Parathyroid adenoma (tissue), 2 donors: ENCODE results near the gene OLIG1.

Experiments used
- H2AFZ ChIP-seq: fragments of 300-600 bp; sonication (generic); one replicate; pipeline ENCODE4 v1.7.0; 2017; ENCODE audit warnings: antibody characterized with exemption, mild to moderate bottlenecking
- H3K27ac ChIP-seq: fragments of 300-600 bp; sonication (generic); one replicate; pipeline ENCODE4 v1.7.0; 2017
- H3K27me3 ChIP-seq: fragments of 300-600 bp; sonication (generic); one replicate; pipeline ENCODE4 v1.7.0; 2017; ENCODE audit warnings: low read length; ENCODE audit not compliant: control insufficient read depth, insufficient read depth
- H3K36me3 ChIP-seq: fragments of 300-600 bp; sonication (generic); one replicate; pipeline ENCODE4 v1.7.0; 2017; ENCODE audit warnings: low read length; ENCODE audit not compliant: control insufficient read depth, insufficient read depth
- H3K4me1 ChIP-seq: fragments of 300-600 bp; sonication (generic); one replicate; pipeline ENCODE4 v1.7.0; 2017; ENCODE audit warnings: control low read depth
- H3K4me2 ChIP-seq: fragments of 300-600 bp; sonication (generic); one replicate; pipeline ENCODE4 v1.7.0; 2017; ENCODE audit warnings: low read length
- H3K4me3 ChIP-seq: fragments of 300-600 bp; sonication (generic); one replicate; pipeline ENCODE4 v1.7.0; 2017; ENCODE audit warnings: low read depth, low read length
- H3K79me2 ChIP-seq: fragments of 300-600 bp; sonication (generic); one replicate; pipeline ENCODE4 v1.7.0; 2017; ENCODE audit warnings: control low read depth
- H3K9ac ChIP-seq: fragments of 300-600 bp; sonication (generic); one replicate; pipeline ENCODE4 v1.7.0; 2017; ENCODE audit warnings: mild to moderate bottlenecking
- H3K9me3 ChIP-seq: fragments of 300-600 bp; sonication (generic); one replicate; pipeline ENCODE4 v1.7.0; 2017; ENCODE audit warnings: low read length; ENCODE audit not compliant: control insufficient read depth
- CTCF ChIP-seq: fragments of 300-600 bp; sonication (generic); IDR thresholded peaks from one replicate; pipeline ENCODE4 v1.7.0; 2017; ENCODE audit warnings: antibody characterized with exemption, mild to moderate bottlenecking
- donor health status: primary hyperparathyroidism.

The OLIG1 gene

GRCh38 chr21:33063375-33063883 is 6.5 kb upstream of the OLIG1 start:
- H3K4me1 ChIP-seq, result no peaks in the 10 kb centered on the region
- no peak overlapping the region for H3K4me2 ChIP-seq
- H3K9me3 ChIP-seq, result no peaks in the 10 kb centered on the region
- H3K9ac ChIP-seq, result no peak overlapping the region
- H3K79me2 ChIP-seq, result no peaks in the 10 kb centered on the region
- H3K4me3 ChIP-seq, result no peak overlapping the region
- H3K27ac ChIP-seq, result no peak overlapping the region
- TF ChIP-seq CTCF, result no peak
- no peaks in the 10 kb centered on the region for H3K27me3 ChIP-seq
- no peak overlapping the region for H2AFZ ChIP-seq
- no peaks in the 10 kb centered on the region for H3K36me3 ChIP-seq

GRCh38 chr21:33063907-33064622 is 5.9 kb upstream of the OLIG1 start:
- Histone ChIP-seq H3K4me2 (no peak overlapping the region), H3K36me3 (no peaks in the 10 kb centered on the region), H3K27ac (no peak overlapping the region), H3K4me3 (no peak overlapping the region), H3K9ac (no peak overlapping the region), H2AFZ (no peak overlapping the region), H3K9me3 (no peaks in the 10 kb centered on the region), H3K4me1 (no peaks in the 10 kb centered on the region), H3K79me2 (no peaks in the 10 kb centered on the region), H3K27me3 (no peaks in the 10 kb centered on the region)
- TF ChIP-seq CTCF, result no peak

GRCh38 chr21:33064623-33065390 is 5.1 kb upstream of the OLIG1 start:
- Histone ChIP-seq H3K4me3 (no peak overlapping the region), H3K4me1 (no peaks in the 10 kb centered on the region), H3K36me3 (no peaks in the 10 kb centered on the region), H3K4me2 (no peak overlapping the region), H3K9me3 (no peaks in the 10 kb centered on the region), H3K79me2 (no peaks in the 10 kb centered on the region), H3K27me3 (no peaks in the 10 kb centered on the region), H3K27ac (no peak overlapping the region), H2AFZ (no peak overlapping the region), H3K9ac (no peak overlapping the region)
- no peak for TF ChIP-seq CTCF

- Histone ChIP-seq H3K4me2 (no peak overlapping the region), H3K9me3 (no peaks in the 10 kb centered on the region), H3K9ac (no peak overlapping the region), H2AFZ (no peak overlapping the region), H3K4me3 (no peak overlapping the region), H3K36me3 (no peaks in the 10 kb centered on the region), H3K27ac (no peak overlapping the region), H3K4me1 (no peaks in the 10 kb centered on the region), H3K27me3 (no peaks in the 10 kb centered on the region), H3K79me2 (no peaks in the 10 kb centered on the region)
- no peak for TF ChIP-seq CTCF
These were observed 2.9 kb upstream of the OLIG1 start for GRCh38 chr21:33067043-33067442.
